ENCODE data around the gene SERPINI1. TPM values are rescaled to one million over a fixed set of nuclear protein-coding genes. Genes with fewer than 3 reads are reported as not detected.

The SERPINI1 gene
- total and polyA plus RNA-seq, 9 of the 15 experiments (the other 6 are each of a cell fraction or from before 2014, with no cell fraction given) = 1.6 to 9.9 (median 3.5) TPM

DNA sequence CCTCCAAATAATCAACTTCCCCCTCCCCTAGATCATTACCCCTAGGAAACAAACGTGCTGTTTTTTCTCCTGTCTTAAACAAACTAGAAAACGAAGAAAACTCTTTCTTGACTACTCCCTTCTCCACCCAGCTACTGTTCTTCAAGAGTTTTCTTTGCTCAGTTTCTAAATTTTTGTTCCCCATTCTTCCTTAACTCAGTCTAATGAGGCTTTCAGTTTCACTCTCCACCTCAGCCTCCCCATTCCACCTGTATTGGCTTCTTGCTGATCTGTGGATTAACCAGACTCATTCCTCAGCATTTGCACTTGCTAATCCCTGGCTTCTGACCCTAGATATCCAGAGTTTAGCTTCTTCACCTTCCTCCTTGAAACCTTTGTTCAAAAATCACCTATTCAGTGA, 26.8 kb downstream of the SERPINI1 start:
- Histone ChIP-seq H3K27me3 (ENCODE audit: control insufficient read depth in 2 of 2, insufficient read depth in 2 of 2, low read length in 2 of 2) (no peaks in the 10 kb centered on the region), H4K20me1 (replicated peaks; ENCODE audit: control insufficient read depth, insufficient read depth, low read length) (no peaks in the 10 kb centered on the region), H3K9me1 (ENCODE audit: control insufficient read depth, insufficient read depth, low read length) (no peaks in the 10 kb centered on the region), H3K79me2 (ENCODE audit: control insufficient read depth, insufficient read depth, low read length) (no peaks in the 10 kb centered on the region), H3K9me3 (replicated peaks; ENCODE audit: control insufficient read depth, insufficient read depth, low read depth, low read length) (no peaks in the 10 kb centered on the region), H3K4me3 (no peak overlapping the region), H3K4me1 (replicated peaks in 1 of 2; ENCODE audit: control insufficient read depth in 2 of 2, insufficient read depth in 2 of 2, low read length in 2 of 2) (no peaks in the 10 kb centered on the region), H3K4me2 (ENCODE audit: insufficient read depth, low read length) (no peak overlapping the region), H3K36me3 (ENCODE audit: control insufficient read depth, insufficient read depth, low read length) (no peaks in the 10 kb centered on the region), H3K27ac (ENCODE audit: extremely low read depth, low read depth, low read length) (no peak overlapping the region), H2AFZ (ENCODE audit: low read depth, low read length) (no peak overlapping the region), H3K9ac (ENCODE audit: insufficient read depth in 1 of 2, low read depth in 2 of 2, low read length in 2 of 2) (no peak overlapping the region)
- CTCF ChIA-PET (ENCODE audit: low intra/inter-chr PET ratio) = no interaction called here
- POLR2A ChIA-PET = no interaction called here
- FAIRE-seq (no peak), DNase-seq (ENCODE audit: extremely low read depth in 1 of 4, low spot score in 3 of 4) (no peak), ATAC-seq (no peak)
- BruUV-seq (replicated peaks) = no TSS peak
- in situ Hi-C loops (cut with MboI) (no loop called here), intact Hi-C loops (cut with micrococcal nuclease) (no loop called here)
- WGBS (ENCODE audit: insufficient coverage, low coverage, missing lambda C conversion rate) = 0% methylated on average over 1 of the region's 2 CpGs
- TF ChIP-seq ATF1 (CRISPR knock-in tag; IDR thresholded peaks at IDR 0.05) = no peak
- no peak for TF ChIP-seq ATF1 (tag; IDR thresholded peaks at IDR 0.05)
- no peak for TF ChIP-seq ZNF3 (CRISPR knock-in tag; IDR thresholded peaks at IDR 0.05)
- TF ChIP-seq SRSF9 (IDR thresholded peaks at IDR 0.05; ENCODE audit: borderline replicate concordance, low read depth, low read length) = no peak
- no peak for TF ChIP-seq HNRNPK (IDR thresholded peaks at IDR 0.05; ENCODE audit: low read depth, low read length, poor library complexity, severe bottlenecking)
- TF ChIP-seq, protein P1, sequence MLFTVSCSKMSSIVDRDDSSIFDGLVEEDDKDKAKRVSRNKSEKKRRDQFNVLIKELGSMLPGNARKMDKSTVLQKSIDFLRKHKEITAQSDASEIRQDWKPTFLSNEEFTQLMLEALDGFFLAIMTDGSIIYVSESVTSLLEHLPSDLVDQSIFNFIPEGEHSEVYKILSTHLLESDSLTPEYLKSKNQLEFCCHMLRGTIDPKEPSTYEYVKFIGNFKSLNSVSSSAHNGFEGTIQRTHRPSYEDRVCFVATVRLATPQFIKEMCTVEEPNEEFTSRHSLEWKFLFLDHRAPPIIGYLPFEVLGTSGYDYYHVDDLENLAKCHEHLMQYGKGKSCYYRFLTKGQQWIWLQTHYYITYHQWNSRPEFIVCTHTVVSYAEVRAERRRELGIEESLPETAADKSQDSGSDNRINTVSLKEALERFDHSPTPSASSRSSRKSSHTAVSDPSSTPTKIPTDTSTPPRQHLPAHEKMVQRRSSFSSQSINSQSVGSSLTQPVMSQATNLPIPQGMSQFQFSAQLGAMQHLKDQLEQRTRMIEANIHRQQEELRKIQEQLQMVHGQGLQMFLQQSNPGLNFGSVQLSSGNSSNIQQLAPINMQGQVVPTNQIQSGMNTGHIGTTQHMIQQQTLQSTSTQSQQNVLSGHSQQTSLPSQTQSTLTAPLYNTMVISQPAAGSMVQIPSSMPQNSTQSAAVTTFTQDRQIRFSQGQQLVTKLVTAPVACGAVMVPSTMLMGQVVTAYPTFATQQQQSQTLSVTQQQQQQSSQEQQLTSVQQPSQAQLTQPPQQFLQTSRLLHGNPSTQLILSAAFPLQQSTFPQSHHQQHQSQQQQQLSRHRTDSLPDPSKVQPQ (CRISPR knock-in tag; IDR thresholded peaks at IDR 0.05; ENCODE audit: borderline replicate concordance) = no peak
- TF ChIP-seq, protein P2, sequence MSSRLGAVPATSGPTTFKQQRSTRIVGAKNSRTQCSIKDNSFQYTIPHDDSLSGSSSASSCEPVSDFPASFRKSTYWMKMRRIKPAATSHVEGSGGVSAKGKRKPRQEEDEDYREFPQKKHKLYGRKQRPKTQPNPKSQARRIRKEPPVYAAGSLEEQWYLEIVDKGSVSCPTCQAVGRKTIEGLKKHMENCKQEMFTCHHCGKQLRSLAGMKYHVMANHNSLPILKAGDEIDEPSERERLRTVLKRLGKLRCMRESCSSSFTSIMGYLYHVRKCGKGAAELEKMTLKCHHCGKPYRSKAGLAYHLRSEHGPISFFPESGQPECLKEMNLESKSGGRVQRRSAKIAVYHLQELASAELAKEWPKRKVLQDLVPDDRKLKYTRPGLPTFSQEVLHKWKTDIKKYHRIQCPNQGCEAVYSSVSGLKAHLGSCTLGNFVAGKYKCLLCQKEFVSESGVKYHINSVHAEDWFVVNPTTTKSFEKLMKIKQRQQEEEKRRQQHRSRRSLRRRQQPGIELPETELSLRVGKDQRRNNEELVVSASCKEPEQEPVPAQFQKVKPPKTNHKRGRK (tag; IDR thresholded peaks at IDR 0.05) = no peak
- no peak for TF ChIP-seq NFIC (IDR thresholded peaks at IDR 0.05)
- no peak for TF ChIP-seq RBM22 (IDR thresholded peaks at IDR 0.05; ENCODE audit: low read depth, low read length, poor library complexity, severe bottlenecking)
- TF ChIP-seq, protein P3, sequence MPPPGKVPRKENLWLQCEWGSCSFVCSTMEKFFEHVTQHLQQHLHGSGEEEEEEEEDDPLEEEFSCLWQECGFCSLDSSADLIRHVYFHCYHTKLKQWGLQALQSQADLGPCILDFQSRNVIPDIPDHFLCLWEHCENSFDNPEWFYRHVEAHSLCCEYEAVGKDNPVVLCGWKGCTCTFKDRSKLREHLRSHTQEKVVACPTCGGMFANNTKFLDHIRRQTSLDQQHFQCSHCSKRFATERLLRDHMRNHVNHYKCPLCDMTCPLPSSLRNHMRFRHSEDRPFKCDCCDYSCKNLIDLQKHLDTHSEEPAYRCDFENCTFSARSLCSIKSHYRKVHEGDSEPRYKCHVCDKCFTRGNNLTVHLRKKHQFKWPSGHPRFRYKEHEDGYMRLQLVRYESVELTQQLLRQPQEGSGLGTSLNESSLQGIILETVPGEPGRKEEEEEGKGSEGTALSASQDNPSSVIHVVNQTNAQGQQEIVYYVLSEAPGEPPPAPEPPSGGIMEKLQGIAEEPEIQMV (tag; conservative IDR thresholded peaks at IDR 0.05; ENCODE audit: low read depth) = no peak
- no peak for TF ChIP-seq ASH1L (IDR thresholded peaks at IDR 0.05; ENCODE audit: borderline replicate concordance, low read depth, partially characterized antibody)

Data from K562 (cell line).